Astrocyte (in vitro differentiated cells and primary cell): ENCODE results near the gene RAB11FIP4.

Experiments
- CTCF ChIP-seq: IDR thresholded peaks from 2 replicates; pipeline ENCODE4 v1.5.1; 2011; ENCODE audit warnings: low read depth, mild to moderate bottlenecking, inconsistent platforms, low read length, moderate library complexity; ENCODE audit not compliant: insufficient read depth
- EZH2 ChIP-seq: IDR thresholded peaks from 2 replicates; pipeline ENCODE4 v1.6.1; 2012; ENCODE audit warnings: mild to moderate bottlenecking, low read length, inconsistent platforms; ENCODE audit not compliant: insufficient read depth

- TF ChIP-seq CTCF (no peak), EZH2 (peak; percentile 97)
Measured at GRCh38 chr17:31488264-31488981, 96.9 kb downstream of the RAB11FIP4 start.
